Bronchial epithelial cell (primary cell): Measurements from ENCODE around the gene ASCC1. TPM values are rescaled to one million over a fixed set of nuclear protein-coding genes. Genes with fewer than 3 reads are reported as not detected.
"Not testable (repeated sequence)": the region's sequence is repeated elsewhere in the genome, so short reads cannot be mapped to it uniquely, and the experiment has no call there.

ENCODE experiments used
- DNase-seq: peaks from one replicate; pipeline ENCODE4 v3.0.0-alpha.2; 2010; ENCODE audit warnings: low read depth
- FAIRE-seq: peaks from 2 replicates; lab custom pipeline; 2011; peaks lifted over from hg19 to GRCh38; lab: Jason Lieb, UNC
- H3K27me3 ChIP-seq: 2 replicates; pipeline ENCODE4 v1.5.1; 2011; ENCODE audit warnings: low read length; ENCODE audit not compliant: control insufficient read depth, insufficient read depth
- H3K36me3 ChIP-seq: 2 replicates; pipeline ENCODE4 v1.5.1; 2011; ENCODE audit warnings: low read length; ENCODE audit not compliant: control insufficient read depth, insufficient read depth
- H3K4me3 ChIP-seq: 2 replicates; pipeline ENCODE4 v1.5.1; 2011; ENCODE audit warnings: mild to moderate bottlenecking, low read depth, low read length, control low read depth
- CTCF ChIP-seq: IDR thresholded peaks from 2 replicates; pipeline ENCODE4 v1.5.1; 2011; ENCODE audit warnings: mild to moderate bottlenecking, moderate library complexity, low read length, control low read depth, inconsistent platforms; ENCODE audit not compliant: insufficient read depth, severe bottlenecking
- total RNA-seq: library from RNA; depleted of rRNA; stranded (reverse); fragments of >200 nt; gene quantifications from 2 replicates; pipeline ENCODE4 v1.2.1, GENCODE V29; 2014

The ASCC1 gene
- total RNA-seq, 1 donor from 2014 or later, result 22.4 TPM

GRCh38 chr10:72250666-72251065, 34.6 kb upstream of the ASCC1 start:
- no peaks in the 10 kb centered on the region for H3K27me3 ChIP-seq
- peak; percentile 22 for DNase-seq
- H3K36me3 ChIP-seq, result no peaks in the 10 kb centered on the region
- H3K4me3 ChIP-seq, result no peak overlapping the region
- no peak for TF ChIP-seq CTCF
- no peak for FAIRE-seq

GRCh38 chr10:72249176-72249862, 33.2 kb upstream of the ASCC1 start:
- DNase-seq, FAIRE-seq, H3K27me3 ChIP-seq, H3K36me3 ChIP-seq, H3K4me3 ChIP-seq: not testable (repeated sequence)

- Histone ChIP-seq H3K27me3 (no peaks in the 10 kb centered on the region), H3K36me3 (no peaks in the 10 kb centered on the region), H3K4me3 (no peak overlapping the region)
- DNase-seq, result peak; percentile 63
- FAIRE-seq, result no peak
- TF ChIP-seq CTCF, result no peak
These were observed 32.5 kb upstream of the ASCC1 start for GRCh38 chr10:72248468-72249151.

- no peaks in the 10 kb centered on the region for H3K36me3 ChIP-seq
- H3K27me3 ChIP-seq, result no peaks in the 10 kb centered on the region
- FAIRE-seq, result no peak
- H3K4me3 ChIP-seq, result no peak overlapping the region
- DNase-seq, result no peak
- no peak for TF ChIP-seq CTCF
These were observed 30.0 kb upstream of the ASCC1 start for GRCh38 chr10:72245949-72246525.

- DNase-seq (no peak), FAIRE-seq (no peak)
- no peak for TF ChIP-seq CTCF
- no peak overlapping the region for H3K4me3 ChIP-seq
- no peaks in the 10 kb centered on the region for H3K36me3 ChIP-seq
- H3K27me3 ChIP-seq, result no peaks in the 10 kb centered on the region
These were observed 28.5 kb upstream of the ASCC1 start for GRCh38 chr10:72244573-72245038.

- DNase-seq, result peak; percentile 61
- Histone ChIP-seq H3K4me3 (no peak overlapping the region), H3K36me3 (no peaks in the 10 kb centered on the region), H3K27me3 (no peaks in the 10 kb centered on the region)
- no peak for TF ChIP-seq CTCF
- no peak for FAIRE-seq
These were observed 27.9 kb upstream of the ASCC1 start for GRCh38 chr10:72243822-72244437.
